ENCODE results near the gene AFF1. TPM values are rescaled to one million over a fixed set of nuclear protein-coding genes. Genes with fewer than 3 reads are reported as not detected.
"Not testable (repeated sequence)": the region's sequence is repeated elsewhere in the genome, so short reads cannot be mapped to it uniquely, and the experiment has no call there.

AFF1 gene
- total RNA-seq, 4 donors from 2014 or later, result 72.5 to 128 (median 108) TPM

GRCh38 chr4:87007528-87008446 is 73.0 kb downstream of the AFF1 start:
- DNase-seq, result peak; percentile 61 to 82 (median 62)
- Histone ChIP-seq H3K36me3 (no peaks in the 10 kb centered on the region), H3K9me3 (no peaks in the 10 kb centered on the region), H3K27ac (peak overlapping the region; percentile 80 to 94 (median 94)), H3K27me3 (no peaks in the 10 kb centered on the region), H3K4me1 (peaks cover 0 to 45% (median 14%) of the 10 kb centered on the region in 4 donors), H3K4me3 (peak overlapping the region; percentile 51 to 71 (median 61))
- no peak for TF ChIP-seq CTCF (IDR thresholded peaks at IDR 0.05)
- TF ChIP-seq POLR2A (IDR thresholded peaks at IDR 0.05), result no peak

- no peaks in the 10 kb centered on the region for H3K27me3 ChIP-seq
- peak overlapping the region in 2 of 4 donors; percentile 11 to 32 for H3K27ac ChIP-seq
- H3K9me3 ChIP-seq, result no peaks in the 10 kb centered on the region
- peak in 2 of 3 donors; percentile 51 to 65 for DNase-seq
- no peaks in the 10 kb centered on the region for H3K36me3 ChIP-seq
- peaks cover 0 to 58% (median 19%) of the 10 kb centered on the region in 4 donors for H3K4me1 ChIP-seq
- H3K4me3 ChIP-seq, result peak overlapping the region in 2 of 4 donors; percentile 14 to 57
- TF ChIP-seq CTCF (IDR thresholded peaks at IDR 0.05) (no peak), POLR2A (IDR thresholded peaks at IDR 0.05) (no peak)
Measured at GRCh38 chr4:87009095-87009648, 74.4 kb downstream of the AFF1 start.

GRCh38 chr4:87010192-87010591 is 75.4 kb downstream of the AFF1 start:
- Histone ChIP-seq H3K27me3 (no peaks in the 10 kb centered on the region), H3K27ac (no peak overlapping the region), H3K4me1 (peaks cover 0 to 62% (median 18%) of the 10 kb centered on the region in 4 donors), H3K36me3 (no peaks in the 10 kb centered on the region), H3K9me3 (no peaks in the 10 kb centered on the region), H3K4me3 (no peak overlapping the region)
- no peak for TF ChIP-seq CTCF (IDR thresholded peaks at IDR 0.05)
- no peak for TF ChIP-seq POLR2A (IDR thresholded peaks at IDR 0.05)
- no peak for DNase-seq

- Histone ChIP-seq H3K4me3 (no peak overlapping the region), H3K4me1 (peaks cover 0 to 70% (median 16%) of the 10 kb centered on the region in 4 donors), H3K27me3 (no peaks in the 10 kb centered on the region), H3K27ac (peak overlapping the region in 2 of 4 donors; percentile 26 to 41), H3K9me3 (no peaks in the 10 kb centered on the region), H3K36me3 (no peaks in the 10 kb centered on the region)
- no peak for TF ChIP-seq CTCF (IDR thresholded peaks at IDR 0.05)
- TF ChIP-seq POLR2A (IDR thresholded peaks at IDR 0.05), result no peak
- no peak for DNase-seq
Measured at GRCh38 chr4:87011340-87012034, 76.7 kb downstream of the AFF1 start.

GRCh38 chr4:87012265-87012953 is 77.6 kb downstream of the AFF1 start:
- H3K27ac ChIP-seq, result peak overlapping the region in 2 of 4 donors; percentile 17 to 40

GRCh38 chr4:87012954-87013308 is 78.1 kb downstream of the AFF1 start:
- not testable (repeated sequence) for H3K27me3 ChIP-seq, DNase-seq, H3K9me3 ChIP-seq, H3K36me3 ChIP-seq
- H3K4me1 ChIP-seq, result peaks cover 0 to 73% (median 16%) of the 10 kb centered on the region in 4 donors
- peak overlapping the region in 2 of 4 donors; percentile 40 to 58 for H3K27ac ChIP-seq
- H3K4me3 ChIP-seq, result peak overlapping the region in 2 of 4 donors; percentile 1 to 10

More at GRCh38 chr4:87012265-87012953, 77.6 kb downstream of the AFF1 start:
- Histone ChIP-seq H3K36me3 (no peaks in the 10 kb centered on the region), H3K9me3 (no peaks in the 10 kb centered on the region), H3K27me3 (no peaks in the 10 kb centered on the region), H3K4me3 (peak overlapping the region in 1 of 4 donors; percentile 10), H3K4me1 (peaks cover 0 to 72% (median 16%) of the 10 kb centered on the region in 4 donors)
- DNase-seq, result no peak
- no peak for TF ChIP-seq POLR2A (IDR thresholded peaks at IDR 0.05)
